Ovary (tissue), 3 donors: Measurements from ENCODE around the gene SUGCT.

ENCODE experiments used
- CTCF ChIP-seq, 3 donors: fragments of 450-650 bp in 2 of 3; fragments of 200-600 bp in 1 of 3; IDR thresholded peaks; one replicate each; pipeline versions ENCODE4 v1.5.1 to v1.8.0; 2016 to 2022; ENCODE audit warnings: antibody characterized with exemption in 3 of 3, mild to moderate bottlenecking in 1 of 3
- EP300 ChIP-seq: sonication (generic); formaldehyde crosslinking; IDR thresholded peaks from one replicate; pipeline ENCODE4 v1.6.1; 2017; ENCODE audit warnings: antibody characterized with exemption
- POLR2A ChIP-seq: fragments of 450-650 bp; IDR thresholded peaks from one replicate; pipeline ENCODE4 v1.6.1; 2017; ENCODE audit warnings: antibody characterized with exemption, mild to moderate bottlenecking, moderate library complexity
- donor health status: DM: no; HTN: no; CAD: no.

- no peak for TF ChIP-seq POLR2A
- TF ChIP-seq EP300, result no peak
- TF ChIP-seq CTCF (IDR thresholded peaks at IDR 0.05), result no peak
Observed at GRCh38 chr7:40879941-40880543, 745.2 kb downstream of the SUGCT start.
